Muscle of leg (tissue), 11 donors: Measurements from ENCODE around the gene POMT1. TPM values are rescaled to one million over a fixed set of nuclear protein-coding genes. Genes with fewer than 3 reads are reported as not detected.
"Not testable (repeated sequence)": the region's sequence is repeated elsewhere in the genome, so short reads cannot be mapped to it uniquely, and the experiment has no call there.

Source experiments
- DNase-seq: peaks from one replicate; pipeline ENCODE4 v3.0.0; 2013
- H3K27ac ChIP-seq: one replicate; pipeline ENCODE4 v1.5.1; 2013; ENCODE audit warnings: mild to moderate bottlenecking, low read length, control low read depth
- H3K27me3 ChIP-seq: one replicate; pipeline ENCODE4 v1.6.1; 2013; ENCODE audit warnings: low read length; ENCODE audit not compliant: control insufficient read depth, insufficient read depth
- H3K36me3 ChIP-seq: one replicate; pipeline ENCODE4 v1.6.1; 2013; ENCODE audit warnings: low read length; ENCODE audit not compliant: control insufficient read depth, insufficient read depth
- H3K4me1 ChIP-seq: one replicate; pipeline ENCODE4 v1.6.1; 2013; ENCODE audit warnings: low read length; ENCODE audit not compliant: control insufficient read depth, insufficient read depth
- H3K4me3 ChIP-seq: one replicate; pipeline ENCODE4 v1.5.1; 2013; ENCODE audit warnings: low read length, control low read depth
- H3K9me3 ChIP-seq: replicated peaks from 2 replicates; pipeline ENCODE4 v1.6.1; 2013; ENCODE audit warnings: low read depth, low read length; ENCODE audit not compliant: control insufficient read depth
- WGBS: methylation state at CpG from one replicate; pipeline ENCODE4 v1.1.5; 2013; ENCODE audit warnings: missing lambda C conversion rate; ENCODE audit not compliant: insufficient coverage; 5-methylcytosine and 5-hydroxymethylcytosine counted together
- polyA plus RNA-seq, 8 donors: library from polyadenylated mRNA; unstranded; fragments of 120-200 nt; gene quantifications; one replicate each; pipeline versions ENCODE4 v1.2.1 to v1.2.3, GENCODE V29; 2013; ENCODE audit warnings: inconsistent platforms in 1 of 8, low replicate concordance in 1 of 8; ENCODE audit not compliant: insufficient read length in 8 of 8, insufficient read depth in 1 of 8
- total RNA-seq: library from RNA; stranded (reverse); fragments of 120-200 nt; gene quantifications from one replicate; pipeline ENCODE4 v1.2.4, GENCODE V29; 2013

POMT1 gene
- total and polyA plus RNA-seq, 9 donors, result 15.1 to 29.9 (median 23.0) TPM

DNA sequence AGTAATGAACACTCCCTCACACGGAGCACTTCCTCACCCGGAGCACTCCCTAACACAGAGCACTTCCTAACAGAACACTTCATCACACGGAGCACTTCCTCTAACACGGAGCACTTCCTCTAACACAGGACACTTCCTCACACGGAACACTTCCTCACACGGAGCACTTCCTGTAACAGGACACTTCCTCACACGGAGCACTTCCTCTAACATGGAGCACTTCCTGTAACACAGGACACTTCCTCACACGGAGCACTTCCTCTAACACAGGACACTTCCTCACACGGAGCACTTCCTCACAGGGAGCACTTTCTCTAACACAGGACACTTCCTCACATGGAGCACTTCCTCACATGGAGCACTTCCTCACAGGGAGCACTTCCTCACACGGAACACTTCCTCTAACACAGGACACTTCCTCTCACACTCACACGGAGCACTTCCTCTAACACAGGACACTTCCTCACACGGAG lies 12.9 kb downstream of the POMT1 start:
- H3K27me3 ChIP-seq, H3K9me3 ChIP-seq, H3K27ac ChIP-seq, H3K4me3 ChIP-seq, H3K4me1 ChIP-seq, DNase-seq: not testable (repeated sequence)
- H3K36me3 ChIP-seq, result peaks cover 93% of the 10 kb centered on the region
- 70% methylated on average over 9 of the region's 12 CpGs for WGBS

- Histone ChIP-seq H3K9me3 (no peaks in the 10 kb centered on the region), H3K4me3 (no peak overlapping the region), H3K27ac (no peak overlapping the region), H3K36me3 (peaks cover 93% of the 10 kb centered on the region), H3K27me3 (no peaks in the 10 kb centered on the region), H3K4me1 (no peaks in the 10 kb centered on the region)
- WGBS, result 94% methylated on average over 8 of the region's 15 CpGs
- no peak for DNase-seq
These were observed 13.4 kb downstream of the POMT1 start for GRCh38 chr9:131516100-131516499.

DNA sequence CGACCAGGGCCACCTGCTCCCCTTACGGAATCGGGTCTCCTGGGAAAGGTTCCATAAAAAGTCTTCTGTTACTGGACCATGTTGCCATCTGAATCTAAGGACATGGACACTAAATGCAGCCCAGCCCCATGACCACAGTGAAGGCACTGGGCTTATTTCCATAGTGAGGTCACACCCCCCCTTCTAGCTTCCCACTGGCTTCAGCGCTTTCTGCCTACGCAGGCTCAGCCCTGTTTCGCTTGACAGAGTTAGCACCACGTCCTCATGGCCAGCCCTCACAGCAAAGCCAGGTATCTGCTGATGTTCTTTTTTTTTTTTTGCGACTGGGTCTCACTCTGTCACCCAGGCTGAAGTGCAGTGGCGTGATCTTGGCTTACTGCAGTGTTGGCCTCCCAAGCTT lies 14.2 kb downstream of the POMT1 start:
- Histone ChIP-seq H3K27me3 (no peaks in the 10 kb centered on the region), H3K4me1 (no peaks in the 10 kb centered on the region), H3K36me3 (peaks cover 93% of the 10 kb centered on the region), H3K27ac (no peak overlapping the region), H3K9me3 (no peaks in the 10 kb centered on the region), H3K4me3 (no peak overlapping the region)
- 89% methylated on average over 7 of the region's 9 CpGs for WGBS
- DNase-seq, result no peak

GRCh38 chr9:131517761-131518190 lies 15.1 kb downstream of the POMT1 start:
- Histone ChIP-seq H3K27ac (no peak overlapping the region), H3K4me3 (no peak overlapping the region), H3K36me3 (peaks cover 97% of the 10 kb centered on the region), H3K4me1 (no peaks in the 10 kb centered on the region), H3K9me3 (no peaks in the 10 kb centered on the region), H3K27me3 (no peaks in the 10 kb centered on the region)
- 82% methylated on average over 6 of the region's 11 CpGs for WGBS
- no peak for DNase-seq

- no peak for DNase-seq
- WGBS, result 92% methylated on average over 17 of the region's 20 CpGs
- Histone ChIP-seq H3K36me3 (peaks cover 97% of the 10 kb centered on the region), H3K27ac (no peak overlapping the region), H3K4me3 (no peak overlapping the region), H3K27me3 (no peaks in the 10 kb centered on the region), H3K9me3 (no peaks in the 10 kb centered on the region), H3K4me1 (no peaks in the 10 kb centered on the region)
These were observed 15.8 kb downstream of the POMT1 start for GRCh38 chr9:131518553-131518952.

DNA sequence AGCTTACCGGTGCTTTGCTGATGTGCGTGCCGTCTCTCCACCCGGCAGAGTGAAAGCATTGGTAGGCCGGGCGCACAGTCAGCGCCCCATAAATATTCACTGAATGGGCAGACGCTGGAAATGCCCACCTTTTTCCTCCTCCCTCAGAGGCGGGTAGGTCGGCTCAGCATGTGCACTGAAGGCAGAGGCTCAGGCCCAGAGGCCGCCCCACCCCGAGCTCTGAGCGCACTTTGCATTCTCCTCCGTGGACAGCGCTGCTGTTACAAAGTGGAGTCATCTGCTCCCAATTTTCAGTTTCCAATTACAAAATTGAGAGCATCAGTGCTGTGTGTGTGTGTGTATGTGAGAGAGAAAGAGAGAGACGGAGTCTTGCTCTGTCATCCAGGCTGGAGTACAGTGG lies 17.8 kb downstream of the POMT1 start:
- H3K27me3 ChIP-seq, result no peaks in the 10 kb centered on the region
- H3K9me3 ChIP-seq, result no peaks in the 10 kb centered on the region
- H3K36me3 ChIP-seq, result peaks cover 97% of the 10 kb centered on the region
- DNase-seq, result no peak
- H3K4me1 ChIP-seq, result peaks cover under 1% of the 10 kb centered on the region
- H3K27ac ChIP-seq, result no peak overlapping the region
- H3K4me3 ChIP-seq, result no peak overlapping the region
- 90% methylated on average over 6 of the region's 16 CpGs for WGBS

- Histone ChIP-seq H3K4me3 (no peak overlapping the region), H3K4me1 (peaks cover 3% of the 10 kb centered on the region), H3K36me3 (peaks cover 95% of the 10 kb centered on the region), H3K27me3 (no peaks in the 10 kb centered on the region), H3K27ac (no peak overlapping the region), H3K9me3 (no peaks in the 10 kb centered on the region)
- 94% methylated on average over 3 of the region's 10 CpGs for WGBS
- DNase-seq, result no peak
These were observed 18.5 kb downstream of the POMT1 start for GRCh38 chr9:131521203-131521602.

- Histone ChIP-seq H3K9me3 (no peaks in the 10 kb centered on the region), H3K27me3 (no peaks in the 10 kb centered on the region), H3K4me1 (peaks cover 3% of the 10 kb centered on the region), H3K27ac (no peak overlapping the region), H3K36me3 (peaks cover 93% of the 10 kb centered on the region), H3K4me3 (no peak overlapping the region)
- no peak for DNase-seq
- 96% methylated on average over 9 of the region's 13 CpGs for whole genome bisulfite sequencing
These were observed 19.1 kb downstream of the POMT1 start for GRCh38 chr9:131521822-131522221.

DNA sequence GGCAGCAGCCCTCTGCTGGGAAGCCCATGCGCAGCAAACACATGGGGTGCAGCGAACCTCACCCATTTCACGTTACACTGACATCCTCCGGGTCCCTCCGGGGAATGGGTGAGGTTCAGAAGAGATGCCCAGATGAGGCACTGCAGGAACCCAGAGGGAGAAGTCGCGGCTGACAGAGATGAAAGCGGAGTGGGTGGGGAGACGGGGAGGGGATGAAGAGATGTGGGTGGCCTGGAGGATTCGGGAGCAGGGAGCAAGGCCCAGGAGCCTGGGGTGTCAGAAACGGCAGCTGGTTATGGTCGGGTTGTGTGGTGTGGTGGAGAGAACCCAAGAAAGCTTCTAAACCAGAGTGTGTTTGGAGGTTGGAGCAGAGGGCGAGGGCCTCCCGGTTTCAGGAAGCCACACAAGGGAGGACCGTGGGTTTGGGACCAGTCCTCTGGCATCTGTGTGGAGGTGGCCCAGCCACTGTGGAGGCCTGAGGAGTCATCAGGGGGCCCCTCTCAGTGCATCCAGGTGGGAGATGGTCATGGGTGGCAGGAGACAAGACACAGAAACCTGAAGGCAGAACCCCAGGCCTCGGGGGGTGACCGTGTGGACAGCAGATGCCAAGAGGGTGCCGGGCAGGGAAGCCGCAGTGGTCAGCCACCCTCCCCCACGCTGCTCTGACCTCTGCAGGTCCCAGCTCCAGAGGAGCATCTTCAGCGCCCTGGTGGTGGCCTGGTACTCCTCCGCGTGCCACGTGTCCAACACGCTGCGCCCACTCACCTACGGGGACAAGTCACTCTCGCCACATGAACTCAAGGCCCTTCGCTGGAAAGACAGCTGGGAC lies 19.8 kb downstream of the POMT1 start:
- WGBS, result 86% methylated on average over 29 of the region's 29 CpGs

DNA sequence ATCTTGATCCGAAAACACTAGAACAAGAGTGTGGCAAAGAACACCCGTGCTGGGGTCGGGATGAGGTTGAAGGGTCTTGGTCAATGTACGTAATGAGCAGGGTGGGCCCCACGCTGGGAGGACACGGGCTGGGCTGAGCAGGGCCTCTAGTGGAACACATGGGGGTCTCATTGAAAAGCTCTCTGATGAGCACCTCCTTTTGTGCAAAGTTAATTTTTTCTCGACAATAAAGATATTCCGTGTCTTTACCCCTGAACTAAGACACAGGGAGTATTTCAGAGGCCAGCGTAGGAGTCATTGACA lies 20.3 kb downstream of the POMT1 start:
- 83% methylated on average over 9 of the region's 9 CpGs for WGBS
- H3K27me3 ChIP-seq, result no peaks in the 10 kb centered on the region
- H3K9me3 ChIP-seq, result no peaks in the 10 kb centered on the region
- H3K36me3 ChIP-seq, result peaks cover 90% of the 10 kb centered on the region
- no peak overlapping the region for H3K4me3 ChIP-seq
- DNase-seq, result no peak
- H3K4me1 ChIP-seq, result peaks cover 3% of the 10 kb centered on the region
- no peak overlapping the region for H3K27ac ChIP-seq

More for the DNA sequence above, 19.8 kb downstream of the POMT1 start:
- Histone ChIP-seq H3K27ac (no peak overlapping the region), H3K9me3 (no peaks in the 10 kb centered on the region), H3K4me1 (peaks cover 3% of the 10 kb centered on the region), H3K4me3 (no peak overlapping the region), H3K36me3 (peaks cover 91% of the 10 kb centered on the region), H3K27me3 (no peaks in the 10 kb centered on the region)
- no peak for DNase-seq
